Measurements from ENCODE around the gene SMIM45.

SMIM45 gene

DNA sequence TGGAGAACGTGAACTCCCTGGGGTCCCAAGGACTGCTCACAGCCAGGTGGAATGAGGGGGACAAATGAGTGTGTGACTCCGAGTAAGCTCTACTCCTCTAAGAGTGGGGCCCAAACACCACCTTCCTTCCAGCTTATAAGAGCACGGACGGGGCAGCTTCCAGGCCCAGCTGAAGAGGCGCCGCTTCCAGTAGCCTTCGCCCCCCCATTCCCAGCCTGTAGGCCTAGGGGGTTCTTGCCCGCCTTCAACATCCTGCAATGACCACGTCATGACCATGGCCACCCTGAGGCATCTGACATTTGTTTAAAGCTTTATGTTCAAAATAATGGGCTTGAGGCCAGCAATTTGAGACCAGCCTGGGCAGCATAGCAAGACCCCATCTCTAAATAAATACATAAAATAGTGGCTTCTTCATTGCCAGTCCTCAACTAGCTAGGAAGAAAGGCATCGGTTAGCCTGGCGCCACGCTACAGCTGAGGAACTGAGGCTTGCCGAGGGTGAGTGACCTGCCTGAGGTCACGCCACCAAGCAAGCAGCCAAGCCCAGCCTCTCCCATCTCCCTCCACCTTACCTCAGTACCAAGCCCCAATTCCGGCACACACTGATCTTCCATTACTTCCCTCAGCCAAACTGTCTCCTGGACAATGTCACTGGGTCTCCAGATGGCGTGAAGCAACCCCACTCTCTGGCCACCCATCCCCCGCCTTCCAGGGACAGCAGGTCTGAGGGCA lies 17.5 kb upstream of the SMIM45 start:
- ChIA-PET POLR2A (no interaction called here), CTCF (no interaction called here)
- BruUV-seq (replicated peaks), result no TSS peak
- in situ Hi-C loops (cut with HindIII; ENCODE audit: low pct_unique_long_range_greater_than_20kb, low sequenced_read_pairs), result no loop called here
- intact Hi-C loops (cut with micrococcal nuclease; ENCODE audit: unreplicated experiment), result no loop called here
- Histone ChIP-seq H3K4me1 (ENCODE audit: control insufficient read depth, insufficient read depth, low read length) (no peaks in the 10 kb centered on the region), H3K27ac (ENCODE audit: low read length) (no peak overlapping the region), H3K9me3 (ENCODE audit: control insufficient read depth, insufficient read depth, low read depth, low read length) (no peaks in the 10 kb centered on the region), H3K4me3 (ENCODE audit: low read depth in 2 of 2, low read length in 2 of 2) (no peak overlapping the region), H3K36me3 (ENCODE audit: control insufficient read depth, insufficient read depth, low read length) (no peaks in the 10 kb centered on the region), H3K27me3 (ENCODE audit: control insufficient read depth, insufficient read depth, low read length) (no peaks in the 10 kb centered on the region)
- ATAC-seq, result no peak
- no peak for DNase-seq (ENCODE audit: low read depth, low spot score)
- TF ChIP-seq, protein P1, sequence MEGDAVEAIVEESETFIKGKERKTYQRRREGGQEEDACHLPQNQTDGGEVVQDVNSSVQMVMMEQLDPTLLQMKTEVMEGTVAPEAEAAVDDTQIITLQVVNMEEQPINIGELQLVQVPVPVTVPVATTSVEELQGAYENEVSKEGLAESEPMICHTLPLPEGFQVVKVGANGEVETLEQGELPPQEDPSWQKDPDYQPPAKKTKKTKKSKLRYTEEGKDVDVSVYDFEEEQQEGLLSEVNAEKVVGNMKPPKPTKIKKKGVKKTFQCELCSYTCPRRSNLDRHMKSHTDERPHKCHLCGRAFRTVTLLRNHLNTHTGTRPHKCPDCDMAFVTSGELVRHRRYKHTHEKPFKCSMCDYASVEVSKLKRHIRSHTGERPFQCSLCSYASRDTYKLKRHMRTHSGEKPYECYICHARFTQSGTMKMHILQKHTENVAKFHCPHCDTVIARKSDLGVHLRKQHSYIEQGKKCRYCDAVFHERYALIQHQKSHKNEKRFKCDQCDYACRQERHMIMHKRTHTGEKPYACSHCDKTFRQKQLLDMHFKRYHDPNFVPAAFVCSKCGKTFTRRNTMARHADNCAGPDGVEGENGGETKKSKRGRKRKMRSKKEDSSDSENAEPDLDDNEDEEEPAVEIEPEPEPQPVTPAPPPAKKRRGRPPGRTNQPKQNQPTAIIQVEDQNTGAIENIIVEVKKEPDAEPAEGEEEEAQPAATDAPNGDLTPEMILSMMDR (IDR thresholded peaks at IDR 0.05), result no peak
- 0 out of 2 replicates have a peak, but pooled peaks have one; percentile 25 for TF ChIP-seq POLR2AphosphoS5 (IDR thresholded peaks at IDR 0.05; ENCODE audit: low read depth, low read length)

DNA sequence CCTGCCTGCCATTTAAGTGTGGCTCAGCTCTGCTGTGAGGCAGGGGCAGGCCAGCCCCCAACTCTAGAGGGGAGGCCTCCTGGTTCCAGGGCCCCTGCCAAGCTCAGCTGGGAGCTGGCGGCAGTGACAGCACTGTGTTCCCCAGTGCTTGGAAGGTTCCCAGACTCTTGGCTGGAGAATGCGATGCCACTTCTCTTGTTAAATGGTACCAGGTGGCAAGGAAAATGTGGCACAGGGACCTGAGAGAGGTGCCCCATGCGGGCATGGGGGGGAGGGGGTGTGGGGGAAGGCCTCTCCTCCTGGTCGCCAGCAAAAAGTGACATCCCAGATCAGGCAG lies 17.0 kb upstream of the SMIM45 start:
- no peaks in the 10 kb centered on the region for H3K4me1 ChIP-seq (ENCODE audit: control insufficient read depth, insufficient read depth, low read length)
- ChIA-PET CTCF (interaction anchor here (0.8 kb wide), 1 partner anchor 188 kb away, joined by 4 read pairs; no protein-coding TSS in a partner anchor), POLR2A (interaction anchor here (0.6 kb wide), 1 partner anchor 27 kb away, joined by 7 read pairs; no protein-coding TSS in a partner anchor)
- in situ Hi-C loops (cut with HindIII; ENCODE audit: low pct_unique_long_range_greater_than_20kb, low sequenced_read_pairs) (no loop called here), intact Hi-C loops (cut with micrococcal nuclease; ENCODE audit: unreplicated experiment) (no loop called here)
- no peaks in the 10 kb centered on the region for H3K36me3 ChIP-seq (ENCODE audit: control insufficient read depth, insufficient read depth, low read length)
- no peaks in the 10 kb centered on the region for H3K27me3 ChIP-seq (ENCODE audit: control insufficient read depth, insufficient read depth, low read length)
- TF ChIP-seq POLR2AphosphoS5 (IDR thresholded peaks at IDR 0.05; ENCODE audit: low read depth, low read length), result no peak
- TF ChIP-seq, protein P2, sequence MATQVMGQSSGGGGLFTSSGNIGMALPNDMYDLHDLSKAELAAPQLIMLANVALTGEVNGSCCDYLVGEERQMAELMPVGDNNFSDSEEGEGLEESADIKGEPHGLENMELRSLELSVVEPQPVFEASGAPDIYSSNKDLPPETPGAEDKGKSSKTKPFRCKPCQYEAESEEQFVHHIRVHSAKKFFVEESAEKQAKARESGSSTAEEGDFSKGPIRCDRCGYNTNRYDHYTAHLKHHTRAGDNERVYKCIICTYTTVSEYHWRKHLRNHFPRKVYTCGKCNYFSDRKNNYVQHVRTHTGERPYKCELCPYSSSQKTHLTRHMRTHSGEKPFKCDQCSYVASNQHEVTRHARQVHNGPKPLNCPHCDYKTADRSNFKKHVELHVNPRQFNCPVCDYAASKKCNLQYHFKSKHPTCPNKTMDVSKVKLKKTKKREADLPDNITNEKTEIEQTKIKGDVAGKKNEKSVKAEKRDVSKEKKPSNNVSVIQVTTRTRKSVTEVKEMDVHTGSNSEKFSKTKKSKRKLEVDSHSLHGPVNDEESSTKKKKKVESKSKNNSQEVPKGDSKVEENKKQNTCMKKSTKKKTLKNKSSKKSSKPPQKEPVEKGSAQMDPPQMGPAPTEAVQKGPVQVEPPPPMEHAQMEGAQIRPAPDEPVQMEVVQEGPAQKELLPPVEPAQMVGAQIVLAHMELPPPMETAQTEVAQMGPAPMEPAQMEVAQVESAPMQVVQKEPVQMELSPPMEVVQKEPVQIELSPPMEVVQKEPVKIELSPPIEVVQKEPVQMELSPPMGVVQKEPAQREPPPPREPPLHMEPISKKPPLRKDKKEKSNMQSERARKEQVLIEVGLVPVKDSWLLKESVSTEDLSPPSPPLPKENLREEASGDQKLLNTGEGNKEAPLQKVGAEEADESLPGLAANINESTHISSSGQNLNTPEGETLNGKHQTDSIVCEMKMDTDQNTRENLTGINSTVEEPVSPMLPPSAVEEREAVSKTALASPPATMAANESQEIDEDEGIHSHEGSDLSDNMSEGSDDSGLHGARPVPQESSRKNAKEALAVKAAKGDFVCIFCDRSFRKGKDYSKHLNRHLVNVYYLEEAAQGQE (IDR thresholded peaks at IDR 0.05; ENCODE audit: insufficient read depth in 1 of 2, low read depth in 2 of 2, low read length in 1 of 2), result no peak
- no peak for TF ChIP-seq SIN3A (IDR thresholded peaks at IDR 0.05; ENCODE audit: borderline replicate concordance, insufficient read depth, low read depth, low read length)
- TF ChIP-seq TCF7L2 (IDR thresholded peaks at IDR 0.05; ENCODE audit: low read depth, low read length), result no peak
- TF ChIP-seq, protein P1 (IDR thresholded peaks at IDR 0.05), result no peak
- BruUV-seq (replicated peaks), result no TSS peak
- no peak overlapping the region for H3K27ac ChIP-seq (ENCODE audit: low read length)
- no peak for DNase-seq (ENCODE audit: low read depth, low spot score)
- ATAC-seq, result no peak
- H3K4me3 ChIP-seq (ENCODE audit: low read depth in 2 of 2, low read length in 2 of 2), result no peak overlapping the region
- H3K9me3 ChIP-seq (ENCODE audit: control insufficient read depth, insufficient read depth, low read depth, low read length), result no peaks in the 10 kb centered on the region
